Amniotic epithelial cell (primary cell): Measurements from ENCODE around the gene IGLON5.
A peak's percentile ranks its signal among the peaks of the same experiment; 100 is the strongest.

Experiments used
- DNase-seq: peaks from one replicate; pipeline ENCODE4 v3.0.0-alpha.2; 2010; ENCODE audit warnings: low read depth

Gene IGLON5

DNA sequence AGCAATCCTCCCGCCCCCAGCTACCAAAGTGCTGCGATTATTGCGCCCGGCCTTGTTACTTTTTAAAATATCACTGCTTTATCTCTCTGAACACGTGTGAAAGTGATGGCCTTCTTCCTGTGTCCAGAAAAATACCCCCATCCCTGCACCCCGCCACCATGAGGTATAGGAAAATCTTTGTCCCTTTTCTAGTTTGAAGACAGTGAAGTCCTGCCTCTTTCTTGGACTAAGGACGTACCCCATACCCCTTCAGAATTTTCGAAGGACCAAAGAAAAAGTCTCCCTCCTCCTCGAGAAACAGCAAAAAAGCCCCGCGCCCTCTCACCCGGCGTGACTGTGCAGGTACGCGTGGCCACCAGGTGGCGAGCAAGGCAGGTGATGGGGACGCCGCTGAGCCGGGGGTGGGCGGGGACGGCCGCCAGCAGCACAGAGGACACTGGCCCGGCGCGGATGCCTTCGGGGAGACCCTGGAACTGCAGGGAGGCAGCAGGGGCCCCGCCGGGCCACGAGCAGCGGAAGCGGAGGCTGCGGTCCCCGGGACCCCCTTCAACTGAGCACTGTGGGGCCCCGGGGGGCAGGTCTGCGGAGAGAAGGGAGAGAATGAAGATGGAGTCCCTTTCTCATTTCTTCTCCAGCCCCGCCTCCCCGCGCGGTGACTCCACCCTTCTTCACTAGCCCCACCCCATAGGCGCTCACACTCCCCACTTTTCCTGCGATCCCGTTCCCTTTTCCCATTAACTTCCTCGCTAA lies 27.3 kb downstream of the IGLON5 start:
- DNase-seq: peak; percentile 62

DNA sequence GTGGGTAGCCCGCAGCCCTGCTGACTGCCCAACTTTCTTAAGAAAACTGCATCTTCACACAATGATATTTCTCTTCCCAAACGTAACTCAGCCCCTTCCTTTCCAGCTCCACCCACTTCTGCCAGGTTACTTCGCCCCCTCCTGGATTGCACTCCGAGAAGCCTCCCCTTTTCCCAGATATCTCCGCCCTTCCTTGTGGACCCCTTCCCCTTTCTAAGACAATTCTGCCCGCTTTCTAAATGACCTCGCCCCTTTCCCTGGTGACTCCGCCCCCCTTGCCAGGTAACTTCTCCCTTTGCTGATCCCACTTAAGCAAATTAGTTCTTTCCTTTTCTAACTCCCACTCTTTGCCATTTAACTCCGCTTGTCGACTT lies 27.9 kb downstream of the IGLON5 start:
- DNase-seq: peak; percentile 10

DNA sequence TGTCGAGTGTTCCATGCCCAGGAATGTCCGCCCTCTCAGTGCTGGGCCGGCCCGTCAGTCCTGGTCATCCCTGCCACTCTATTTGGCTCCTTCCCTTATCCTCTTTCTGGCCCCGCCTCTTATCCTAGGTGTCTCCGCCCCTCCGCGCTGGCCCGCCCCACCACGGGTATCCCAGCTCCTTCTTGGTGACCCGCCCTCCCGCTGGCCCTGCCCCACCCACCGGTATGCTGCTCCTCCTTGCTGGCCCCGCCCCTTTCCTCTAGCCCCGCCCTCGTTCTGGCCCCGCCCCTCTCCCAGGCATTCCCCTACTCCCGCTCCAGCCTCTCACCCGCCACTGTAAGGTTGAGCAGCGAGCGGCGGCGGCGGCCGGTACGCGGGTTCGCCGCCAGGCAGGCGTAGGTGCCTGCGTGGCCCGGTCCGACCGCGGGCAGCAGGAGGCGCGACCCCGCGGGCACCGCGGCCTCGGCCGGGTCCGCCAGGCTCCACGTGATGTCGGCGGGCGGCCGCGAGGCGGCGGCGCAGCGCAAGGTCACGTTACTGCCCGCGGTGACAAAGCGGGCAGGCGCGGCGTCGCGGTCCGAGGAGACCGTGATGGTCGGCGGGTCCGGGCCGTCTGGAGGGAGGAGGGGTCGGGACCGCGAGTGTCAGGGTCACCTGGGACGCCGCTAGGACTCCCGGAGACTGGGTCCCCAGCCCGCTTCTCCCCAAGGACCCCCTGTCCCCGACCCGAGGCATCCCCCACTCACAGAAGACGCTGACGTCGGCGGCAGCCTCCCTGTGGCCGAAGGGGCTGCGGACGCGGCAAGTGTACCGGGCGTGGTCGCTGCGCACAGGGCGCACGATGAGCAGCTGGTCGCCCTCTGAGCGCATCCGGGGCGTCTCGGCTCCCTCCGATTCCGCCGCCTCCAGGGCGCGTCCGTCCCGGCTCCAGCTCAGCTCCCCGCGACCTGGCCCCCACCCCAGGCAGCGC lies 28.5 kb downstream of the IGLON5 start:
- peak; percentile 94 for DNase-seq

DNA sequence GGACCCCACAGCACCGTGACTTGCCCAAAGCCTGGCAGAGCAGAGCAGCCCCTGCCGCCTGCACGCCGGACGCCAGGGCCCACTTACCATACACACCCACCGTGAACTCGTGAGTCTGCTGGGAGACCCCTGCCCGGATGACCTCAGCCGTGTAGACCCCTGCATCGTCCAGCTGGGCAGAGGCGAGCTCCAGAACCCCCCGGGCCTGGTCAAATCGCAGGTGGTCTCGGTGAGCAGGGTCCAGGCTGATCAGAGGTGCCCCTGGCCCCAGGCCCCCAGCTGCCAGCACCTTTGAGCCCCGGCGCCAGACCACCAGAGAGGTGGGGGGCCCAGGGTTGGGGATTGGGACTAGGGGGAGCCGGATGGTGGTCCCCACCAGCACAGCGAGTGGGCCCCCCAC lies 29.6 kb downstream of the IGLON5 start:
- no peak for DNase-seq

DNA sequence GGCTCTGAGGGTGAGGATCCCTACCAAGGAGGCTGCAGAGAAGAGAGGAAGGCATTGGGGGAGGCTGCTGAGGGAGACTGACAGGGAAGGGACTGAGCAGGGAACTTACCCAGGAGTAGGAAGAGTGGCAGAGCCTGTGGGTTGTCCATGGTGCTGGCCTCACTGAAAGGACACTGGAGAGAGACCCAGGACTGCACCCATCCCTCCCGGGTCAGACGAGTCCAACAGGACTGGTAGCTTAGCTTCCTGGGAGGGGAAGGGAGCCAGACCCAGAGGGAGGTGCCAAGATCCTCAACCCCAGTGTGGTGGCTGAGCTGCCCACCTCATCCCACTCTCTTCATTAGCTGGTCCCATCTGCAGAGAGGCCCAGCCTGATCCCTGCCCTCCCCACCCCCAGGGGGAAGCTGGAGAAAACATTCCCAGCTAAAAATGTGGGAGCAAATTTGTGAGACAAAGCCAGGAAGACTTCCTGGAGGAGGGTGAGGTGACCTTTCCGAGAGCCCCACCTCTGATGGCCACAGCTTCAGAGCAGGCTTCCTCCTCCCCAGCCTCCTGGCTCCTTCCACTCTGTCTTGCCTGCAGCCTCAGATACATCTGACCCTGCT lies 30.6 kb downstream of the IGLON5 start, which contains the start of gene VSIG10L:
TSS of gene VSIG10L (minus strand) at position 164 of the 605 bp plus-strand sequence. CDS start at position 149, 15 bp downstream.
- DNase-seq: no peak

DNA sequence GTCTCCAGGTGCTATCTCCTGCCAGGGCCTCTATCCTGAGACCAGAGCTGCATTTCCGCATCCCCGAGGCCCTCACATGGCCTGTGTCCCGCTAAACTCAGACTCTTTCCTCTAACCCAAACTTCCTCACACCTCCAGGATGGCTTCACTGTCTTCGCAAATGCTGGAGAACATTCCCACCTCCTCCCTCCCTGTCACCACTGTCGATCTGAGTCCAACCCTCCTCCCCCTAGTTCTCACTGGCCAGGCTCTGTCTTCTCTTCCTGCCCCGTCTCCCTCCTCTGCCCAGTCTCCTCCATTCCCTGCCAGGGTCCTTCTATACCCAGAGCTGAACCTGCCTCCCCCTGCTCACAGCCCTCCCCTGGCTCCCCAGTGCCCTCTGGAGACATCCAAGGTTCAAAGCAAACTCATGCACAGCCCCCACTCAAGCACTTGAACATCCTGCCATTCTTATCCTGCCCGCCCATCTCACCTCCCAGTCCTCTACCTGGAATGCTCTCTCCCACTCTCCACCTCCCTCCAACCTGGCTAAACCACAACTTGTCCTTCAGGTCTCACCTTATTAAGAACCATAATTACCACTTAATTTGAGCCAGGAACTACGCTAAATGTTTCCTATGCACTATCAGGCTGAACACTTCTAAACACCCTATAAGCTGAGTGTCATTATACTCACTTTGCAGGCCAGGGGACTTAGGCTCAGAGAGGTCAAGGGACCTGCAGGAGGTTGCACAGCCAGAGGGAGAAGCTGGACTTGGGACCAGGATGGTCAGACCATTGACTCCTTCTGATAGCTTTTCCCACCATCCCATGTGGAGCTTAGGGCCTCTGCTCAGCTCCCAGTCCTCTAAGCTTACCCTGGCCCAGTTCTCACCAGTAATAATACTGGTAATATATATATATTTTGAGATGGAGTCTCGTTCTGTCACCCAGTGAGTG lies 31.5 kb downstream of the IGLON5 start:
- DNase-seq: no peak

DNA sequence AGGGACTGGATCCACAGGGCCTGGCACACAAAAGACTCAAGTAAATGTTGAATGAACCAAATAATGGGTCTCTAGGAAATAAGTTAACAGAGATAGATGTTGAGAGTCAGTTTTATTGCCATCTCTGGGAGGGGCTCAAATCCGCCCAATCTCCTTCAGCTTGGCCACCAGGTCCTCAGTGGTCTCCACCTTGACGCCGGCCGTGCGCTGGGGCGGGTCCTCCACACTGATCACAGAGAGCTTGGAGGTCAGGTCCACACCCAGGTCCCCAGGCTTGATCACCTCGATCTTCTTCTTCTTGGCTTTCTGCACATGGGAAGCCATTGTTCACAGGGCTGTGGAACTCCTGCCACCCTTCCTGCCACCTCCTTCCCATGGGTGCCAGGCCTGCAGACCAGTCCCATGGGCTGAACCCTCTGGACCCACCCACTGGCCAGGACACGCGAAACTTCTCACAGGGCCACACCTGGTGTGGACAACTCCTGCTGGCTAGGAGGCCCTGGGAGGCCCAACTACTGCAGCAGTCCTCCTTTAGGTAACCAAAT lies 33.7 kb downstream of the IGLON5 start:
- DNase-seq: no peak

DNA sequence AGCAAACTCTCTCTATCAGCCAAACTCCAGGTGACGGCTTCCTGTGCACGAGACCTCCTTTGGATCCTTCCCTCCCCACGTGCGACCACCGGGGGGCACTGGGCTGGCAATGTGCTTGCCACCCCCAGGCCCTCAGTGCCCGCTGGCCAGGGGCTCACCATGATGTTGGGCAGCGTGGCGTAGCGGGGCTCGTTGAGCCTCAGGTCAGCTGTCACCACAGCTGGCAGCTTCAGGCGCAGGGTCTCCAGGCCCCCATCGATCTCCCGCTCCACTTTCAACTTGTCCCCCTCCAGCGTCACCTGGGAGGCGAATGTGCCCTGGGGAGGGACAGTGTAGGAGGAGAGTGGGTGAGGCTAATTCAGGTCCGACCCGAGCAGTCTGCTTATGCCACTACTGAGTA lies 35.3 kb downstream of the IGLON5 start:
- no peak for DNase-seq

DNA sequence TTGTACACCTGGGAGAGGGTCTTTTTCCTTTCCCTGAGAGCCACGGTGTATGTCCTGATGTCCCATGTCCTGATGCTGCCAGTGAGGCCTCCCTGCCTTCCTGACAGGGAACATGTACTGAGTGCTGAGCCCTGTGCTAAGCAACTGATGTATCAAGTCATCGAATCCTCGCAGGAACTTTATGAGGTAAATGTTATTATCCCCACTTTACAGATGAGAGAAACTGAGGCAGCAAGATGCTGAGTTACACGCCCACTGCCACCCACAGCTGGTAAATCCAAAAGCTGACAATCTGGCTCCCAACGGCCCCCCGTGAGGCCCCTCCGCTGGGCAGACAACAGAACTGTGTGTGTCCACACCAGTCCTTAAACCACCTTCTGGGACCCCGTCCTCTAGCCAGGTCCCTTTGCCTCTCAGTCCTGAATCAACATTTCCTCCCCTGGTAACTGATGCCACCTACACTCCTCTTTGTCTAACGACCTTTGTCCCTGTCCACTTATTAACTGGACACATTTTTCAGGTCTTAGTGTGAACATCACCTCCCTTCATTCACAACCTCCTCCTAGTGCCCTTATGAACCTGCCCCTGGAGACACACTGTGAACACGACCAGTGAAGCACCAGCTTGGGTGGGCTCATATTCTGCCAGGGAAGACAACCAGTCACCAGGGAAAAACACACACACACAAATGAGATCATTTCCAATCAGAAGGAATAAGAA lies 35.9 kb downstream of the IGLON5 start:
- no peak for DNase-seq

DNA sequence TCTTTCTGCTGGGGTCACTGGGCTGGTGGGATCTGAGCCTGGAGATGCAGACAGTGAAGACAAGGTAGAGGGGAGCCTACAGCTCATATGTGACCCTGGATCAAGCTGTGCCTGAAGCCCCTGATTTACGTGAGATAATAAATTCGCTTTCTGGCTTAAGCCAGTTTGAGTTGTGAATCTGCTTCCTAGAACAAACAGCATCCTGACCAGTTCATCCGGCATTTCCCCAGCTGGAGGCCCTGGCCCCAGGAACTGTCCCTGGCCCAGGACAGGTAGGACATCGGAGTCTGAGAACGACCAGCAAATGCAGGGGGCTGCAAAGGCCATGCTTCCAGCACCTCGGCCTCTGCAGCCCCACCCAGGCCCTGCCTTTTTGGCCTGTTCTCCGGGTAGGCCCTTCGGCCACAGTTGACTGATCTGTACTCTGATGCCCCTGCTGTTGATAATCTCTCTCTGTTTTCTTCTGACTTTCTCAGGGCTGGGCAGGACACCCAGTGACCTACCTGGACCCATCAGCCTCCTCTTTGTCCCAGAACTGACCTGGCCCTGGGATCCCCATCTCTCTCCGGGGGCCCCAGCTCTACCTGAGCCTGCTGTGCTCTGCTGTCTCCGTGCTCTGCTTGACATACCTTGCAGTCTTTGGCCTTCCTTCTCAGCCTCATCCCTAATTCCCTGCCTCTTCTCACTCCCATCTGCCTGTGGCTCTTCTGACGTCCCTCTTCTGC lies 40.0 kb downstream of the IGLON5 start:
- DNase-seq: no peak

DNA sequence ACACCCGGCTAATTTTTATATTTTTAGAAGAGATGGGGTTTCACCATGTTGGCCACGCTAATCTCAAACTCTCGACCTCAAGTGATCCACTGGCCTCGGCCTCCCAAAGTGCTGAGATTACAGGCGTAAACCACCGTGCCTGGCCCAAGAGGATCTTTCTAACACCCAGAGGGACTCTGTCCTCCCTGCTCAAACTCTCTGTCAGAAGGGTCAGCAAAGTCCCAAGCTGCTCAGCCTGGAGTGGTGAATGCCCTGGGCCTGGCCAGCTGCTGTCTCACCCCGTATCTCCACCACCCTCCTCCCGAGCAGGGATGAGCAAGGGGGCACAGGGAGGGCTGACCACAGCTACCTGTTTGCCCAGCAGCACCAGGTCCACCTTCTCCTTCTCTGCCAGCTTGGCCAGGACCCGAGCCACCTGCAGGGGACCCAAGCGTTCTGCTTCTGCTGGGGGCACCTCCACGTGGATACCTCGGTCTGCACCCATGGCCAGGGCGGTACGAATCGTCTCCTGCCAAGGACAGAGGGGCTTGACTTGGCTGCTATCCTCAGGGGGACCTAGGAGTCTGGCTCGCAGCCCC lies 41.4 kb downstream of the IGLON5 start:
- DNase-seq: no peak

DNA sequence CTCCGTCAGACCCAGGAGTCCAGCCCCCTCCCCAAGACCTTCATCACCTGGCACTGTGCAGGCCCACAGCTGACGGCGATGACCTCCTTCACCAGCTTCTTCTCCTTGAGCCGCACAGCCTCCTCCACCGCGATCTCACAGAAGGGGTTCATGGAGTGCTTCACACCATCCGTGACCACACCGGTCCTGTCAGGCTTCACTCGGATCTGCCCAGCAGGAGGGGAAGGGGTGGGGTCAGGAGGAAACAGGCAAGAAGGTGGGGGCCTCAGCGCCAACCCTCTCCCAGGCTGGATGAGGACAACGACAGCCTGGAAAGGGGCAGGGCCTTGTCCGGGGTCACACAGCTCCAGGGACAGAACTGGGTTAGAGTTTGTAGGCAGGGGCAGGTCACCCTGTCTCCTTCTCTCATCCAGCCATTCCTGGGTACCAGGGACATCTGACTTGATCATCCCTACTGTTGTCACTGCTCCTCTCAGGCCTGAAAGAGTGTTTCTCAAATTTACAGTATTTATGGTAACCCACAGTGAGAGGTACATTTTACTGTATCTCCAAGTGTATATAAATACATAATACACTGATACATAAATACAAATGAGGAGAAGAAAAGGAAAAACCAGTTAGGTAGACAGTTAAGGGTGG lies 42.8 kb downstream of the IGLON5 start:
- DNase-seq: peak; percentile 36

DNA sequence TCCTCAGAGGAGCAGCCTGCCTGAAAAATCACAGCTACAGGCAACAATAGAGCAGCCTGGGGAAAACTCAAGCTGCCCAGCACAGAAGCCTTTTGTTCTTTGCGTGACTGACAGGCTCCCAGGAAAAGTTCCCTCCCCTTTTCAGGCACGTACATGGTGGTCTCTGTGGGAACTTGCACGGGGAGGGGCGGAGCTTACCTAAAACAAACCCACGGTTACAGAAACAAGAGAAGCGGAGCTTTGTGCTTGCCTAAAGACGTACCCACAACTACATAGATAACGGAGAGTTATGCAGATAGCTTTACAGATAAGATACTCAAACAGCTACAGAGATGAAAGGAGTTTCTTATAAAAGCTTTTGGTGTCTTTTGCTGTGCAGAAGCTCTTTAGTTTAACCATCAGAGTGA lies 43.3 kb downstream of the IGLON5 start:
- peak; percentile 96 for DNase-seq

DNA sequence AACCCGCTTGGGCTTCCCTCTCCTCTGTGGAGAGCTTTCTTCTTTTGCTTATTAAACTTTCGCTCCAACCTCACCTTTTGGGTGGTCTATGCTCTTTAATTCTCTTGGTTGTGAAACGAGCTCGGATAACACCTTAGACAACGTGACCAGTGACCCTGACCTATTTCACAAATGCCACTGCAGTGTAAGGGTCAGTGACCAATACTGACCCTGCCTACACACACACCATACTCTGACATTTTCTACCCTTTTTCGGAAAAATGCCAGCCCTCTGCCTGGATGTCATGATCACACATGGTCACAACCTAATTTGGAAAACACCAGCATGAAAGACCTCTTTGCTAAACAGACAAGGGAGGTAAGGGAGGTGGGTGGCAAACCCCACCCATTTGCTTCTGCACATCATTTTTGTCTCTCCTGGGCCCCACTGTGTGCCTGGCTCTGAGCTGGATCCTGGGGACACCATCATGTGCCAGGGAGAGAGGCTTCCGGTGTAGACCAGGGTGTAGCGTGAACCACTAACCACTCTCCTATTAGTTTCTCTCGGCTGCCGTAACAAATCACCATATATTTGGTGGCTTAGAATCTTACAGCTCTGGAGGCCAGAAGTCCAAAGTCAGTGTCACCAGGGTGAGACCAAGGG lies 44.8 kb downstream of the IGLON5 start:
- DNase-seq: no peak

DNA sequence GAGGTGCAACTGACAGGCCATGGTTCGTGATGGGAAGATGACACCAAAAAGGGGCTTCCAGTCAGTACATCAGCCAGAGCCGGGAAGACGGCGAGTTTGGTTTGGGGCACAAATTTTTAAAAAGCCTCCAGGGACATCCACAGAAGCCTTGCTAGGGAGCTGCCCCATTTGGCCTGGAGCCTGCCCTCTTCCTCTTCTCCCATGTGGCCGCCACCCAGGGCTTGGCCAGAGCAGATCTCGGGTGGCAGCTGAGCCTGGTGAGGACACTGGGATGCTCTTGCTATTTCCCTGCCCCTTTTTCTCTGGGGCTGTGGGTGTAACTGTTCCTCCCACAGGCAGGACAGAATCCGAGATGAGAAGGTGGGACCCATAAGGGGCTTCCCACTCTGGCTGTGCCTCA lies 46.5 kb downstream of the IGLON5 start:
- no peak for DNase-seq

DNA sequence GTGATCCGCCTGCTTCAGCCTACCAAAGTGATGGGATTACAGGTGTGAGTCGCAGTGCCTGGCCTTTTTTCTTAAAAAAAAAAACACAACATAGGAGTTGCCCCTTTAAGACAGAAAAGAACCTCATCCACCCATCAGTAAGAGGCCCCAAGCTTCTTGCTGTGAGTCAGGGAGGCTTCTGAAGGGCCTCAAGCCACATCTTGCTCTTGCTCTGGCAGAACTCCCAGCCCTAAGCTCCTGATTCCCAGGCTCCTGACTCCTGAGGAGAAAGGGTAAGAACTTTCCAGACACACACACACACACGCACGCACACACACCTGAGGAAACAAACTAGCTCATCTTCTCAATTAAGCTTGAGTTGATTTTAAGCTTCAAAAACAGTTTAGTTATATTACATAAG lies 47.9 kb downstream of the IGLON5 start:
- peak; percentile 98 for DNase-seq

DNA sequence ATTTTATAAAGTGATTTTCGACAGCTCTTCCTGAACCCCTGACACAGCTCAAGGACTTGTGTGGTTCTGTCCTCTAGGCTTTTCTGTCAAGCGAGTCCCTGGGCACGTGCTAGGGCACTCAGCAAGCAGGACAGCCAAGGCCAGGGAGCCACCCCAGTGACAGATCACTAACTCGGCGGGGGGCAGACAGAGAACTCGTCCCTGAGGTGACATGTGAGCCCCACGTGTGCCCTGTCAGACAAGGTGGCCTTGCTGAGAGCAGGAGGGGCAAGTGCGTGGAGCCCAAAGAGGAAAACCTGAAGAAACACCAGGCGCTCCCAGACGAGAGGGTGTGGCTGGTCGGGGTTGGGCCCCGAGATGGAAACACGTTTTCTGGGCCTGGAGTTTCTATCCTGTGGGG lies 49.8 kb downstream of the IGLON5 start:
- DNase-seq: no peak
